ENCODE data around the gene GINM1. TPM values are rescaled to one million over a fixed set of nuclear protein-coding genes. Genes with fewer than 3 reads are reported as not detected.

The GINM1 gene
- total and polyA plus RNA-seq, 2 donors, result 73.5 to 80.8 TPM

DNA sequence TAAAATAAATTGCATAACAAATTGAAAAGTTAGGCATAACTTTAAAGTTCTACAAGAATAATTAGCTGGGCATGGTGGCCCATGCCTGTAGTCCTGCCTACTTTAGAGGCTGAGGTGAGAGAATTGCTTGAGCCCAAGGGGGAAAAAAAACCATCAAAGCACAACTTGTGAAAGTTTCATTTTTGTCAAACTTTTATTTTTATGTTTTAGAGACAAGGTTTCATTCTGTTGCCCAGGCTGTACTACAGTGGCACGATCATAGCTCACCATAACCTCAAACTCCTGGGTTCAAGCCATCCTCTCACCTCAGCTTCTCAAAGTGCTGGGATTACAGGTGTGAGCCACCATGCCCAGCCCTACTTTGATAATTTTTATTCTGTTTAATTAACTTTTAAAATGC is 68.1 kb downstream of the GINM1 start:
- DNase-seq (ENCODE audit: extremely low spot score), result no peak
- Histone ChIP-seq H3K4me1 (ENCODE audit: insufficient read depth) (no peaks in the 10 kb centered on the region), H3K36me3 (ENCODE audit: insufficient read depth) (peaks cover 1% of the 10 kb centered on the region), H3K27ac (ENCODE audit: low read depth) (no peak overlapping the region), H3K4me3 (ENCODE audit: low read depth, low read length) (no peak overlapping the region)
- 100% methylated on average over 1 of the region's 1 CpG for WGBS

DNA sequence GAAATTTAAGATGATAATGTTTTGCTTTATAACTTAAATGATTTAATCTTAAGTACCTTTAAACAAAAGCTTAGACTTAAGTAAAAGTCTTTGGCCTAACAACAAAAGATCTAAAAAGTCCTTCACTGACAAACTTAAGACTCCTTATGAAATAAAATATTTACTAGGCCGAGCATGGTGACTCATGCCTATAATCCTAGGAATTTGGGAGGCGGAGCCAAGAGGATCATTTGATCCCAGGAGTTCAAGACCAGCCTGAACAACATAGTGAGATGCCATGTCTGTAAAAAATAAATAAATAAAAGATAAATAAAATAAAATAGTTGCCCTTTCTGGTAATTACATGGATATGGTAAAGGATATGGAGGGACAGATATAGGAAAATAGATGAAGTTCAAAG is 69.9 kb downstream of the GINM1 start:
- no peak for DNase-seq (ENCODE audit: extremely low spot score)
- Histone ChIP-seq H3K4me3 (ENCODE audit: low read depth, low read length) (no peak overlapping the region), H3K4me1 (ENCODE audit: insufficient read depth) (no peaks in the 10 kb centered on the region), H3K27ac (ENCODE audit: low read depth) (no peak overlapping the region), H3K36me3 (ENCODE audit: insufficient read depth) (no peaks in the 10 kb centered on the region)
- WGBS, result 59% methylated on average over 2 of the region's 2 CpGs

Small RNAs within 50 kb of the gene (small RNA-seq; reads per million reads assigned to genes)
- not detected for gene RF00019
- not detected for gene RF00410
- not detected for gene RNU7-3P

Other genes starting within 250 kb of the GINM1 start
- gene TAB2, start 248.7 kb upstream of the GINM1 start, total RNA-seq, result 78.3 TPM
- gene TAB2, start 248.7 kb upstream of the GINM1 start, polyA plus RNA-seq, result 42.2 TPM
- 14.6 TPM for gene SUMO4, start 166.1 kb upstream of the GINM1 start, total RNA-seq
- not detected for gene SUMO4, start 166.1 kb upstream of the GINM1 start, polyA plus RNA-seq
- gene ZC3H12D, start 81.4 kb upstream of the GINM1 start, total RNA-seq, result 1.2 TPM
- 0.42 TPM for gene ZC3H12D, start 81.4 kb upstream of the GINM1 start, polyA plus RNA-seq
- 60.9 TPM for gene PPIL4, start 20.3 kb upstream of the GINM1 start, total RNA-seq
- 19.6 TPM for gene PPIL4, start 20.3 kb upstream of the GINM1 start, polyA plus RNA-seq
- 28.8 TPM for gene KATNA1, start 82.3 kb downstream of the GINM1 start, total RNA-seq
- gene KATNA1, start 82.3 kb downstream of the GINM1 start, polyA plus RNA-seq, result 18.8 TPM
- gene LATS1, start 151.7 kb downstream of the GINM1 start, total RNA-seq, result 36.7 TPM
- gene LATS1, start 151.7 kb downstream of the GINM1 start, polyA plus RNA-seq, result 12.1 TPM
- gene NUP43, start 180.2 kb downstream of the GINM1 start, total RNA-seq, result 30.2 TPM
- gene NUP43, start 180.2 kb downstream of the GINM1 start, polyA plus RNA-seq, result 10.8 TPM
- gene PCMT1, start 183.4 kb downstream of the GINM1 start, total RNA-seq, result 65.5 TPM
- 104 TPM for gene PCMT1, start 183.4 kb downstream of the GINM1 start, polyA plus RNA-seq

Measured in urinary bladder (tissue), 4 donors.